ENCODE data around the gene HVCN1. TPM values are rescaled to one million over a fixed set of nuclear protein-coding genes. Genes with fewer than 3 reads are reported as not detected.
"Not testable (repeated sequence)": the region's sequence is repeated elsewhere in the genome, so short reads cannot be mapped to it uniquely, and the experiment has no call there.

Gene HVCN1, protein sequence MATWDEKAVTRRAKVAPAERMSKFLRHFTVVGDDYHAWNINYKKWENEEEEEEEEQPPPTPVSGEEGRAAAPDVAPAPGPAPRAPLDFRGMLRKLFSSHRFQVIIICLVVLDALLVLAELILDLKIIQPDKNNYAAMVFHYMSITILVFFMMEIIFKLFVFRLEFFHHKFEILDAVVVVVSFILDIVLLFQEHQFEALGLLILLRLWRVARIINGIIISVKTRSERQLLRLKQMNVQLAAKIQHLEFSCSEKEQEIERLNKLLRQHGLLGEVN
- 29.2 TPM for total RNA-seq
- long read RNA-seq, transcript HVCN1-201 (8 exons, 1,634 nt): major isoform, 16 of 40 reads
- long read RNA-seq, partial matches to known transcripts: 6 of 40 reads
- long read RNA-seq, other reads (novel, unspliced or antisense): 18 of 40 reads

GRCh38 chr12:110688446-110689280 is at the start of gene HVCN1:
TSS of gene HVCN1 (minus strand) at chr12:110689115. CDS start at chr12:110683245, 5,870 bp downstream.
- intact Hi-C loops (cut with DNase I): no loop called here
- Histone ChIP-seq H3K4me1 (peaks cover 26% of the 10 kb centered on the region), H3K27me3 (ENCODE audit: low read depth) (no peaks in the 10 kb centered on the region), H3K4me3 (peak within 1 kb of the TSS; percentile 80), H3K27ac (peak within 1 kb of the TSS; percentile 84), H3K36me3 (no peaks in the 10 kb centered on the region), H3K9me3 (no peaks in the 10 kb centered on the region)
- peak; percentile 87 to 88 for ATAC-seq
- no peak for TF ChIP-seq CTCF (IDR thresholded peaks at IDR 0.05)
- peak; percentile 80 for DNase-seq

- DNase-seq (no peak), ATAC-seq (no peak)
- Histone ChIP-seq H3K4me3 (no peak overlapping the region), H3K36me3 (peaks cover 18% of the 10 kb centered on the region), H3K4me1 (peaks cover 69% of the 10 kb centered on the region), H3K27me3 (ENCODE audit: low read depth) (no peaks in the 10 kb centered on the region), H3K9me3 (no peaks in the 10 kb centered on the region), H3K27ac (no peak overlapping the region)
- no peak for TF ChIP-seq CTCF (IDR thresholded peaks at IDR 0.05)
- intact Hi-C loops (cut with DNase I): no loop called here
Observed at GRCh38 chr12:110737532-110737931, 48.6 kb upstream of the HVCN1 start.

GRCh38 chr12:110737016-110737415 is 48.1 kb upstream of the HVCN1 start:
- H3K27me3 ChIP-seq (ENCODE audit: low read depth); ATAC-seq; intact Hi-C loops (cut with DNase I); H3K9me3 ChIP-seq; DNase-seq; H3K27ac ChIP-seq; H3K4me3 ChIP-seq: not testable (repeated sequence)
- peaks cover 74% of the 10 kb centered on the region for H3K4me1 ChIP-seq
- peaks cover 20% of the 10 kb centered on the region for H3K36me3 ChIP-seq

- TF ChIP-seq CTCF (IDR thresholded peaks at IDR 0.05): no peak
- Histone ChIP-seq H3K9me3 (no peaks in the 10 kb centered on the region), H3K4me3 (no peak overlapping the region), H3K36me3 (peaks cover 51% of the 10 kb centered on the region), H3K27me3 (ENCODE audit: low read depth) (no peaks in the 10 kb centered on the region), H3K27ac (no peak overlapping the region), H3K4me1 (peaks cover 57% of the 10 kb centered on the region)
- no peak for ATAC-seq
- intact Hi-C loops (cut with DNase I): no loop called here
- DNase-seq: no peak
Observed at GRCh38 chr12:110733900-110734299, 45.0 kb upstream of the HVCN1 start.

DNA sequence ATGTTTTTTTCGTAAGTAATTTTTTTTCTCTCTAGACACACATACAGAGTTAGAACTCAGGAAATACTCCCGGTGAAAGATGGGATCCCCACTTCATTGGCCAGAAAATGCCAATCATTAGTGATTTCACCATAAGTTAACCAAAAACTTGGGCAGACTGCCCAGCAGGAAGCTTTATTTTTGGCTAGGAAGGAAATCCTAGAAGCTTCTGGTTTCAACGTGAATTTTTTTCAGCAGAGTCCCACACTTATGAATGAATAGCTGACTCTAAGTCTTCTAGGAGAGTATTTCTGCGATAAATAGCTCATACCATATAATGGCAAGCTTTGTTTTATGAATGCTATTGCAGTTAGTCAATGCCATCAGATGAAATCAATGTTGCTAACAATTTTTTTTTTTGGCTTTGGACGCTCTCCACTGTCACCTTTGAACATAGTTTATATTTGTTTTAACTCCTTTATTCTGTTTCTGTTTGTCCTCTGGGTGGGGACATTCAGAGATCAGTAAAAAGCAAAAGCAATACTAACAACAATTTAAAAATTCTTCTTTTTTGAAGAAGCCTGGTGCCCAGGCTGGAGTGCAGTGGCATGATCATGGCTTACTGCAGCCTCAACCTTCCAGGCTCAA is 44.3 kb upstream of the HVCN1 start:
- Histone ChIP-seq H3K4me1 (peaks cover 50% of the 10 kb centered on the region), H3K27me3 (ENCODE audit: low read depth) (no peaks in the 10 kb centered on the region), H3K27ac (no peak overlapping the region), H3K36me3 (peaks cover 58% of the 10 kb centered on the region), H3K9me3 (no peaks in the 10 kb centered on the region), H3K4me3 (no peak overlapping the region)
- ATAC-seq (no peak), DNase-seq (no peak)
- TF ChIP-seq CTCF (IDR thresholded peaks at IDR 0.05): no peak
- intact Hi-C loops (cut with DNase I): no loop called here
